Activated CD8-positive, alpha-beta T cell treated with anti-CD3 and anti-CD28 coated beads for 36 hours (primary cell): ENCODE results near the gene TMED1. TPM values are rescaled to one million over a fixed set of nuclear protein-coding genes. Genes with fewer than 3 reads are reported as not detected.

ENCODE experiments used
- ATAC-seq: fragments of 200-7000 bp; cut with Tn5 transposase; one replicate; pipeline ENCODE4 v1.10.0; 2021; ENCODE audit warnings: mild to moderate bottlenecking, moderate library complexity
- CTCF ChIA-PET: fragments of 350-600 bp; sonication (Branson Sonifier 250); formaldehyde crosslinking; loops from one replicate; lab custom pipeline; 2021; ENCODE audit warnings: antibody characterized with exemption; lab: Charles Lee
- POLR2A ChIA-PET: fragments of 350-600 bp; sonication (Branson Sonifier 250); formaldehyde crosslinking; loops from one replicate; lab custom pipeline; 2021; ENCODE audit warnings: antibody characterized with exemption; lab: Charles Lee
- DNase-seq: peaks from one replicate; pipeline ENCODE4 v3.0.0-alpha.2; 2020
- H3K27ac Mint-ChIP-seq: one replicate; pipeline ENCODE4 v1.8.0; 2021; ENCODE audit warnings: mild to moderate bottlenecking, mixed read lengths
- H3K27me3 Mint-ChIP-seq: one replicate; pipeline ENCODE4 v1.8.0; 2021; ENCODE audit warnings: mixed read lengths
- H3K36me3 Mint-ChIP-seq: one replicate; pipeline ENCODE4 v1.8.0; 2021; ENCODE audit warnings: low read depth, mixed read lengths
- H3K4me1 Mint-ChIP-seq: one replicate; pipeline ENCODE4 v1.8.0; 2021; ENCODE audit warnings: low read depth, mixed read lengths
- H3K4me3 Mint-ChIP-seq: one replicate; pipeline ENCODE4 v1.8.0; 2021; ENCODE audit warnings: mild to moderate bottlenecking, moderate library complexity, mixed read lengths
- H3K9me3 Mint-ChIP-seq: one replicate; pipeline ENCODE4 v1.8.0; 2021; ENCODE audit warnings: mixed read lengths
- CTCF ChIP-seq: fragments of 200-600 bp; IDR thresholded peaks from one replicate; pipeline ENCODE4 v1.8.0; 2022; ENCODE audit warnings: antibody characterized with exemption, mild to moderate bottlenecking
- intact Hi-C: fragments of 100-400 bp; cut with micrococcal nuclease; formaldehyde crosslinking; loops from one replicate; pipeline ENCODE4 v1.10.0; 2022
- total RNA-seq, 2 experiments: library from RNA; stranded (reverse); gene quantifications; one replicate each; pipeline ENCODE4 v1.2.3, GENCODE V29; 2021

TMED1 gene
- total RNA-seq, 2 experiments from 2014 or later = 12.9 to 15.0 TPM

- POLR2A ChIA-PET = interaction anchor here (0.6 to 3.3 kb wide), 8 partner anchors 13 to 169 kb away, joined by 3 to 12 read pairs (median 3); partner anchors contain the start of gene TMED1
- ATAC-seq = peak; percentile 90
- CTCF ChIA-PET = interaction anchor here (1.0 kb wide), 1 partner anchor 66 kb away, joined by 3 read pairs; no protein-coding TSS in a partner anchor
- no peak for TF ChIP-seq CTCF
- H3K36me3 Mint-ChIP-seq = peaks cover 26% of the 10 kb centered on the region
- H3K4me3 Mint-ChIP-seq = peak overlapping the region; percentile 64
- no peaks in the 10 kb centered on the region for H3K9me3 Mint-ChIP-seq
- no peaks in the 10 kb centered on the region for H3K27me3 Mint-ChIP-seq
- peak; percentile 99 for DNase-seq
- H3K27ac Mint-ChIP-seq = peak overlapping the region; percentile 96
- H3K4me1 Mint-ChIP-seq = peaks cover 32% of the 10 kb centered on the region
- intact Hi-C loops = no loop called here
Measured at GRCh38 chr19:10797541-10798256, 38.3 kb downstream of the TMED1 start.

GRCh38 chr19:10797078-10797477 lies 38.9 kb downstream of the TMED1 start:
- POLR2A ChIA-PET = interaction anchor here (0.6 to 3.3 kb wide), 8 partner anchors 14 to 142 kb away, joined by 3 to 12 read pairs (median 3); partner anchors contain the start of gene TMED1
- no peaks in the 10 kb centered on the region for H3K9me3 Mint-ChIP-seq
- ATAC-seq = peak; percentile 53
- peaks cover 26% of the 10 kb centered on the region for H3K36me3 Mint-ChIP-seq
- intact Hi-C loops = no loop called here
- H3K27me3 Mint-ChIP-seq = no peaks in the 10 kb centered on the region
- peak overlapping the region; percentile 64 for H3K4me3 Mint-ChIP-seq
- peak; percentile 67 for DNase-seq
- peak overlapping the region; percentile 96 for H3K27ac Mint-ChIP-seq
- CTCF ChIA-PET = no interaction called here
- TF ChIP-seq CTCF = no peak
- H3K4me1 Mint-ChIP-seq = peaks cover 32% of the 10 kb centered on the region

GRCh38 chr19:10796653-10797052 lies 39.4 kb downstream of the TMED1 start:
- DNase-seq = no peak
- ATAC-seq = no peak
- peak overlapping the region; percentile 96 for H3K27ac Mint-ChIP-seq
- ChIA-PET CTCF (no interaction called here), POLR2A (interaction anchor here (0.7 to 3.3 kb wide), 7 partner anchors 14 to 141 kb away, joined by 3 to 12 read pairs (median 3); partner anchors contain the start of gene TMED1)
- peaks cover 32% of the 10 kb centered on the region for H3K4me1 Mint-ChIP-seq
- peaks cover 27% of the 10 kb centered on the region for H3K36me3 Mint-ChIP-seq
- peak overlapping the region; percentile 64 for H3K4me3 Mint-ChIP-seq
- no peaks in the 10 kb centered on the region for H3K27me3 Mint-ChIP-seq
- intact Hi-C loops = no loop called here
- no peak for TF ChIP-seq CTCF
- H3K9me3 Mint-ChIP-seq = no peaks in the 10 kb centered on the region

- CTCF ChIA-PET = no interaction called here
- H3K27ac Mint-ChIP-seq = no peak overlapping the region
- no peaks in the 10 kb centered on the region for H3K4me1 Mint-ChIP-seq
- POLR2A ChIA-PET = no interaction called here
- DNase-seq (no peak), ATAC-seq (no peak)
- peaks cover 27% of the 10 kb centered on the region for H3K36me3 Mint-ChIP-seq
- no peak overlapping the region for H3K4me3 Mint-ChIP-seq
- no peaks in the 10 kb centered on the region for H3K9me3 Mint-ChIP-seq
- intact Hi-C loops = no loop called here
- H3K27me3 Mint-ChIP-seq = no peaks in the 10 kb centered on the region
- no peak for TF ChIP-seq CTCF
Measured at GRCh38 chr19:10789866-10790265, 46.1 kb downstream of the TMED1 start.

- TF ChIP-seq CTCF = no peak
- no peak for ATAC-seq
- H3K36me3 Mint-ChIP-seq = peaks cover 34% of the 10 kb centered on the region
- CTCF ChIA-PET = interaction anchor here (1.2 kb wide), 1 partner anchor 47 kb away, joined by 3 read pairs; the partner anchor contains the start of gene TMED1
- H3K27me3 Mint-ChIP-seq = no peaks in the 10 kb centered on the region
- H3K4me3 Mint-ChIP-seq = no peak overlapping the region
- no peaks in the 10 kb centered on the region for H3K4me1 Mint-ChIP-seq
- POLR2A ChIA-PET = no interaction called here
- intact Hi-C loops = no loop called here
- H3K9me3 Mint-ChIP-seq = no peaks in the 10 kb centered on the region
- no peak for DNase-seq
- H3K27ac Mint-ChIP-seq = no peak overlapping the region
Measured at GRCh38 chr19:10788146-10788545, 47.9 kb downstream of the TMED1 start.
